ENCODE measurements around the gene RBPMS2.
"Not testable (repeated sequence)": the region's sequence is repeated elsewhere in the genome, so short reads cannot be mapped to it uniquely, and the experiment has no call there.

RBPMS2 gene

GRCh38 chr15:64775551-64776401, at the start of gene RBPMS2:
RBPMS2 (minus strand) TSS chr15:64775589; CDS start chr15:64775319, 270 bp downstream.
- DNase-seq (ENCODE audit: low read depth in 2 of 2): no peak

- no peak for DNase-seq (ENCODE audit: low read depth in 2 of 2)
Measured at GRCh38 chr15:64824929-64825430, 49.6 kb upstream of the RBPMS2 start.

- no peak for DNase-seq (ENCODE audit: low read depth in 2 of 2)
Measured at GRCh38 chr15:64816452-64816851, 41.1 kb upstream of the RBPMS2 start.

- DNase-seq (ENCODE audit: low read depth in 2 of 2): not testable (repeated sequence)
Measured at GRCh38 chr15:64814965-64815364, 39.6 kb upstream of the RBPMS2 start.

GRCh38 chr15:64814283-64814682, 38.9 kb upstream of the RBPMS2 start:
- not testable (repeated sequence) for DNase-seq (ENCODE audit: low read depth in 2 of 2)

- no peak for DNase-seq (ENCODE audit: low read depth in 2 of 2)
Measured at GRCh38 chr15:64813075-64813474, 37.7 kb upstream of the RBPMS2 start.

- DNase-seq (ENCODE audit: low read depth in 2 of 2): no peak
Measured at GRCh38 chr15:64810497-64811326, 35.3 kb upstream of the RBPMS2 start.

GRCh38 chr15:64809649-64810496, 34.5 kb upstream of the RBPMS2 start:
- peak; percentile 33 to 35 for DNase-seq (ENCODE audit: low read depth in 2 of 2)

GRCh38 chr15:64808785-64809453, 33.5 kb upstream of the RBPMS2 start:
- DNase-seq (ENCODE audit: low read depth in 2 of 2): no peak

GRCh38 chr15:64807751-64808222, 32.4 kb upstream of the RBPMS2 start:
- no peak for DNase-seq (ENCODE audit: low read depth in 2 of 2)

- DNase-seq (ENCODE audit: low read depth in 2 of 2): no peak
Measured at GRCh38 chr15:64807051-64807749, 31.8 kb upstream of the RBPMS2 start.

GRCh38 chr15:64806509-64806908, 31.1 kb upstream of the RBPMS2 start:
- no peak for DNase-seq (ENCODE audit: low read depth in 2 of 2)

GRCh38 chr15:64804619-64805018, 29.2 kb upstream of the RBPMS2 start:
- DNase-seq (ENCODE audit: low read depth in 2 of 2): no peak

GRCh38 chr15:64803526-64803925, 28.1 kb upstream of the RBPMS2 start:
- no peak for DNase-seq (ENCODE audit: low read depth in 2 of 2)

GRCh38 chr15:64800476-64800875, 25.1 kb upstream of the RBPMS2 start:
- DNase-seq (ENCODE audit: low read depth in 2 of 2): no peak

GRCh38 chr15:64798905-64799304, 23.5 kb upstream of the RBPMS2 start:
- DNase-seq (ENCODE audit: low read depth in 2 of 2): not testable (repeated sequence)

GRCh38 chr15:64795921-64796320, 20.5 kb upstream of the RBPMS2 start:
- not testable (repeated sequence) for DNase-seq (ENCODE audit: low read depth in 2 of 2)

GRCh38 chr15:64795299-64795698, 19.9 kb upstream of the RBPMS2 start:
- not testable (repeated sequence) for DNase-seq (ENCODE audit: low read depth in 2 of 2)

GRCh38 chr15:64792282-64792681, 16.9 kb upstream of the RBPMS2 start:
- no peak for DNase-seq (ENCODE audit: low read depth in 2 of 2)

- DNase-seq (ENCODE audit: low read depth in 2 of 2): no peak
Measured at GRCh38 chr15:64791401-64791800, 16.0 kb upstream of the RBPMS2 start.

Measured in fibroblast of skin of left quadriceps (primary cell).